Stimulated activated naive CD4-positive, alpha-beta T cell treated with Interleukin-2 at 50 U/mL for 16 hours (primary cell): Measurements from ENCODE around the gene CLASP1.
"Not testable (repeated sequence)": the region's sequence is repeated elsewhere in the genome, so short reads cannot be mapped to it uniquely, and the experiment has no call there.

ENCODE experiments used
- DNase-seq: peaks from one replicate; lab custom pipeline; 2025; lab: John Stamatoyannopoulos, UW

CLASP1 gene

GRCh38 chr2:121319941-121320340, 329.3 kb downstream of the CLASP1 start:
- DNase-seq, result no peak

GRCh38 chr2:121316986-121317385, 332.3 kb downstream of the CLASP1 start:
- no peak for DNase-seq

GRCh38 chr2:121313701-121314100, 335.6 kb downstream of the CLASP1 start:
- not testable (repeated sequence) for DNase-seq

GRCh38 chr2:121309801-121310200, 339.5 kb downstream of the CLASP1 start:
- no peak for DNase-seq

- no peak for DNase-seq
Measured at GRCh38 chr2:121309323-121309722, 339.9 kb downstream of the CLASP1 start.

GRCh38 chr2:121307048-121307447, 342.2 kb downstream of the CLASP1 start:
- DNase-seq, result no peak

- DNase-seq, result no peak
Measured at GRCh38 chr2:121304941-121305340, 344.3 kb downstream of the CLASP1 start.

- no peak for DNase-seq
Measured at GRCh38 chr2:121303531-121304263, 345.6 kb downstream of the CLASP1 start.

GRCh38 chr2:121301190-121301589, 348.1 kb downstream of the CLASP1 start:
- DNase-seq, result not testable (repeated sequence)

- DNase-seq, result no peak
Measured at GRCh38 chr2:121298476-121298875, 350.8 kb downstream of the CLASP1 start.

- not testable (repeated sequence) for DNase-seq
Measured at GRCh38 chr2:121297866-121298265, 351.4 kb downstream of the CLASP1 start.

- DNase-seq, result no peak
Measured at GRCh38 chr2:121297217-121297830, 351.9 kb downstream of the CLASP1 start.

- DNase-seq, result no peak
Measured at GRCh38 chr2:121295911-121296650, 353.2 kb downstream of the CLASP1 start.

GRCh38 chr2:121294881-121295840, 354.1 kb downstream of the CLASP1 start:
- DNase-seq, result no peak

- no peak for DNase-seq
Measured at GRCh38 chr2:121293450-121294325, 355.6 kb downstream of the CLASP1 start.

GRCh38 chr2:121291251-121291580, 358.0 kb downstream of the CLASP1 start:
- no peak for DNase-seq

GRCh38 chr2:121289271-121289670, 360.0 kb downstream of the CLASP1 start:
- no peak for DNase-seq

GRCh38 chr2:121288454-121289231, 360.6 kb downstream of the CLASP1 start:
- no peak for DNase-seq

GRCh38 chr2:121287956-121288355, 361.3 kb downstream of the CLASP1 start:
- DNase-seq, result no peak
